Measurements from ENCODE around the gene BDNF. TPM values are rescaled to one million over a fixed set of nuclear protein-coding genes. Genes with fewer than 3 reads are reported as not detected.

Gene BDNF
- total RNA-seq, 4 donors from 2014 or later: 0.16 to 1.2 (median 0.45) TPM

GRCh38 chr11:27619763-27620335 is 80.4 kb downstream of the BDNF start:
- no peak for DNase-seq (ENCODE audit: low spot score)

DNA sequence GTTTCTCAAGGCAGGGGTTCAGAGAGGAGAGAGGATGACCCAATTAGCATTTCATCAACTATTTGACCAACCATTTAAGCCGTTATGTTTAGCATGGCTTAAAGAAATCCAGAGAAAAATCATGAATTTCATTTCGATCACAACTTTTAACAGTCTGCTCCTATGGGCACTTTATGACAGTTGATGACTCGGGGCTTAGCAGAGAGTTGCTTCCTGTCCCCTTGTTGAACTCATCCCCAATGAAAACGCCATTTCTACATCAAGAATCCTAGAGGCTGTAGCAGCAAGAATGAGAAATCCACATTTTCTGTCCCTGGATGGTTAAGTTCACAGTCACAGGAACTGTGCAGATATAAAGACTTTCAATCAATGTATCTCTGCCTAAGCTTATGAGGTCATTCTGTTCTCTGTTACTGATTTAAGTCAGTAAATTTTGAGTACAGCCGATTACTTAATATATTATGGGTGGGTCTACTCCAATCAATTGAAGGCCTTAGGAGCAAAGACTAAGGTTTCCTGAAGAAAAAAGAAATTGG is 81.1 kb downstream of the BDNF start:
- no peak for TF ChIP-seq CTCF (IDR thresholded peaks at IDR 0.05)
- DNase-seq (ENCODE audit: low spot score): no peak
- no peak for ATAC-seq (ENCODE audit: low FRiP score)

More at GRCh38 chr11:27619763-27620335, 80.4 kb downstream of the BDNF start:
- no peak for ATAC-seq (ENCODE audit: low FRiP score)
- no peak for TF ChIP-seq CTCF (IDR thresholded peaks at IDR 0.05)

DNA sequence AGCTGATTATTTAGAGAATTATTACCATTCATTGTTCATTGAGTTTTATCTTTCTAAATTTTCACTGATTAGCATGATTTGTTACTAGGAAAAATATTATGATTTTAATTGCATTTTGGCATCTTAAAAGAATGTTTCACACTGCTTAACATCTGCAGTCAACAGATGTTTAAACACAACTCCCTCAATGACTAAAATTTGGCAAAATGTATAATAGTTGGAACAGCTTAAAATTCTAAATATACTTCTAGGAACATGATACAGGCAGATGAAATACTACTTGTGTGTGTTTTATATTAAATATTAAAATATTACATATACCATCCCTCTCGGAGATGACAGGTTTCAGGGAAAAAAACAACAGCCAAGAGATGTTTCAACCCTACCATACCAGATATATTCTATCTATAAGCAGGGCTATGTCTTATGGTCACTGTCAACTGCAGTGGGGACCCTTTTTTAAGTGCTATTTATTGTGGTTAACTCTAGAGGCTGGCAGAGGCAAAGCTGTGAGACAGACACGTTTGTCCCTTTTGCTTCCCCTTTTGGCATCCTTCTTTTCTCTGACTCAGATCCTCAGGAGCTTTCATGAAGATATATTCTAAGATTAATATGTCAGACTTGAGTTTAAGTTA is 81.9 kb downstream of the BDNF start:
- no peak for TF ChIP-seq CTCF (IDR thresholded peaks at IDR 0.05)
- DNase-seq (ENCODE audit: low spot score) (no peak), ATAC-seq (ENCODE audit: low FRiP score) (no peak)

GRCh38 chr11:27616711-27617110 is 83.5 kb downstream of the BDNF start:
- no peak for TF ChIP-seq CTCF (IDR thresholded peaks at IDR 0.05)
- ATAC-seq (ENCODE audit: low FRiP score) (no peak), DNase-seq (ENCODE audit: low spot score) (no peak)

DNA sequence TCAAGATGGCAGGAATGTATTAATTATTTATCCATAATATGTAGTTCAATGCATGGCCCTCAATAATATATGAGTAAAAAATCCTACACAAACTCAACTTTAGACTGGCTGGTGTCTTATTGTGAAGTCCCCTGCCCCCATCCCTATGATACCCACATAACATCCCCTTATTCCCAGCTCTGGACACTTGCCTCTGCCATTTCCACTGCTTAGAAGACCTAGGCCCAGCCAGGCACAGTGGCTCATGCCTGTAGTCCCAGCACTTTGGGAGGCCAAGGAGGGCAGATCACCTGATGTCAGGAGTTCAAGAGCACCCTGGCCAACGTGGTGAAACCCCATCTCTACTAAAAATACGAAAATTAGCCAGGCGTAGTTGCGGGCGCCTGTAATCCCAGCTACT is 84.4 kb downstream of the BDNF start:
- no peak for ATAC-seq (ENCODE audit: low FRiP score)

DNA sequence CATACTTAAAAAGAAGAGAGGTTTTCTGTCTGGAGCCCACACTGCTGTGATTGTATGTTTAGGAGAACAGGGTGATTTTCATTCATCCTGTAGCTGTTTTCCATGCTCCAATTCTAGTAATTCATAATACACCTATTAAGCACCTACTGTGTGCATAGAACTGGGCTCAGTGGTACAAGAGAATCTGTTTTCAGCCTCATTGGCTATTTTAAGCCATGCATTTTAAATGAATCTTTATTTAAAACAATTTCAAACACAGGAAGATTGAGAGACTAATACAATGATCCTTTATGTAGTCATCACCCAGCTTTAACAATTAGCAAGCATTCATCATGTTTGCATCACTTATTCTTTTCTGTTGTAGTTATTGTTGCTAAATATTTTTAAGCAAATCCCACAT is 86.2 kb downstream of the BDNF start:
- no peak for DNase-seq (ENCODE audit: low spot score)
- no peak for TF ChIP-seq CTCF (IDR thresholded peaks at IDR 0.05)

More for the DNA sequence above, 84.4 kb downstream of the BDNF start:
- TF ChIP-seq CTCF (IDR thresholded peaks at IDR 0.05): no peak
- no peak for DNase-seq (ENCODE audit: low spot score)

More for the DNA sequence above, 86.2 kb downstream of the BDNF start:
- no peak for ATAC-seq (ENCODE audit: low FRiP score)
